HT-29 (cell line): Measurements from ENCODE around the gene RILP. TPM values are rescaled to one million over a fixed set of nuclear protein-coding genes. Genes with fewer than 3 reads are reported as not detected.

ENCODE experiments used
- DNase-seq: peaks from one replicate; pipeline ENCODE4 v3.0.0-alpha.2; 2015; ENCODE audit warnings: low spot score
- total RNA-seq: library from RNA; depleted of rRNA; stranded (reverse); fragments of >200 nt; shearing (Covaris generic); gene quantifications from 2 replicates; pipeline ENCODE4 v1.2.3, GENCODE V29; 2014

RILP gene
- total RNA-seq, 1 experiment from 2014 or later = 13.3 TPM

DNA sequence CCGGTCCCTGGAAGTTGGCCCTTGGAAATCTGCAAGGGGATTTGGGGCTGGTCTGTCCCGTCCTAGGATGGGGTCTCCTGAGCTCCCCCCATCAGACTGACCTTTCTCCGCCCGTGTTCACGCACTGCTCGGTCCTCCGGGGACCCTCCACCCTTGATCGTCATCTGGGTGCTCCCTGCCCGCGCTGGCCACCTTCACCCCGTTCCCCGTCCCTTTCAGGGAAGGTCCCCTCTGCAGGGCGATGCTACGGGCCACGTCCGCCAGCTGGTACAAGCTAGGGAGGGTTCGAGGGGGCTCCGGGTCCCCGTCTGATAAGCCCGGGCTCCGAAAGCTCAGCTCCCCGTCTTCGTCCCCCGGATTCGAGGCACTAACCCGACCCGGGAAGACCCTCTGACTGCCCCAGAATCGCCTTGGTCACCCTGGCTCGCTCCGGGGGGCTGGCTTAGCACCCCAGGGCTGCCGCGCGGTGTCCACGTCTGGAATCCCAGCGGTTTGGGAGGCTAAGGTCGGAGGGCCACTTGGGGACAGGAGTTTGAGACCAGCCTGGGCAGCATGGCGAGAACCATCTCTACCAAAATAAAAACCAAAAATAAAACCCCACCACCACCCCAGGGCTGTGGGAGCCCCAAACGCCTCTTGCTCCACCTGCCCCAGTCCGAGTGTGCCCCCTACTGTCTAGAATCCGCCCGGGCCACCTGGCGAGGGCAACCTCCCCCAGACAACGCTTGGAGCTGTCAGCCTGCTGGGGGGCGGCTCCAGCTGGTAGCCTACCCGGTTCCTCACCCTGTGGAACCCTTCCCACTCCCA is 20.0 kb downstream of the RILP start:
- DNase-seq = peak; percentile 53

DNA sequence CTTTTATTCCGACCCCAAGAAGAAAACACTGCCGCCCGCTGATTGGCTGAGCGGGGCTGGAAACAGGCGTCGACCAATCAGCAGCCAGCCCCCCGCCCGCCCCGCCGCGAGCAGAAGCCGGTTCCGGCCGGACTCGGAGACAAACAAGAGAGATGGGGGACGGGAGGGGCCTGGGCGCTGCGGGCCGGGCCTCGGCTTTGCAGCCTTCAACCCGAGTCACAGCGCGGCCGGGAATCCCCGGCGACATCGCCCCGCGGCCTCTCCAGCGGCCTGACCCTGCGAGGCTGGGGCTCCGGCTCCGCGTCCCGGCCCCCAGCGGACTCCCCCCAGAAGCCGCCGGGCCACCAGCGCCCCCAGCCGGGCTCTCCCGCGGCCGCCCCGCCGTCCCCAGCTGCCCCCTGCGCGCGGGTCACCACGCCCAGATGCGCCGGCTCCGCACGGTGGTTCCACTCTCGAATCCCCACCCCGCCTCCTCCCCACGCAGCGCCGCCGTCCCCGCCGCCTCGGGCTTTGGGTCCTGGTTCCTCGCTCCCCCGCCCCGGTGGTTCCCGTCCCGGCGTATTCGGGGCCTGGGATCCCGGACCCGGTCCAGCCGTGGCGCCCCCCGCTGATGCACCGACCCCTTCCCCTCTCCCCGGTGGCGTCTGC is 20.7 kb downstream of the RILP start:
- DNase-seq = peak; percentile 85

DNA sequence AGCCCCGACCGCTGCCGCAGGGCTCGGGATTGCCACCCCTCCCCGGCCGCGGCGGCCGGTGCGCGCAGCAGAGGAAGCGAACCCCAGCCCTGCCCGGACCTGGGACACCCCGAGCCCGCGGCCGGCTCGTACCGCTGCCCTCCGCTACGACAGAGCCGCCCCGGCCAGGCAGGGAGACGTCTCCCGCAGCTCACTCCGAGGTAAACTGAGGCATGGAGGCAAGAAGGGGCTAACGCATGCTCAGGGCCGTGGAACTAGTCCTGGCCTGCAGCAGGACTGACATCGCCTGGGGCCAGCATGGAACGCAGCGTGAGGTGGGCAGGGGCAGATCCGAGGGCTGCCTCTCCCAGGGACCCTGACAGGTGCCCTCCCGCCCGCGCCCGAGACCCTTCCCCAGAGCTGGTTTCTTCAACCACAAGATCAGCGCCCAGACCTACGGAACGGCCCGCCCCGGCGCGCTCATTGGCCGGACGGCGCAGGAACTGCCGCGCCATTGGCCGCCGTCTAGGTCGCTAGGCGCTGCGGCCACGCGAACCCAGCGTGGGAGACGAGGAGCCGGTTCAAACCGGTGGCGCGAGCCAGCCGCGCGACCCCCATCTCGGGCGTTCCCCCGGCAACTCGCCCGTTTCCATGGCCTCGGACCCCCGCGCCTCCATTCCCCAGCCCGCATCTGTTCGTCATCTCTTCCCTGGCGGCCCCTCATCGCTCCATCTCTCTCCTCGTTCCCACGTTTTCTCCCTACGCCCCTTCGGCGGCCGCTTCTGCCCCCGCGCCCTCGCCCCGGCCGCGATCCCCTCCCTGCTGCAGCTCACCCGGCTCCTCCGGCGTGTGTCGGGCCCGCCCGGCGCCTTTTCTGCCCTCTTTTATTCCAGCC is 21.4 kb downstream of the RILP start, which contains the start of gene SLC43A2:
TSS of gene SLC43A2 (minus strand) at position 853 of the 874 bp plus-strand sequence. CDS start 960 bp downstream, outside the sequence.
- peak; percentile 77 for DNase-seq

DNA sequence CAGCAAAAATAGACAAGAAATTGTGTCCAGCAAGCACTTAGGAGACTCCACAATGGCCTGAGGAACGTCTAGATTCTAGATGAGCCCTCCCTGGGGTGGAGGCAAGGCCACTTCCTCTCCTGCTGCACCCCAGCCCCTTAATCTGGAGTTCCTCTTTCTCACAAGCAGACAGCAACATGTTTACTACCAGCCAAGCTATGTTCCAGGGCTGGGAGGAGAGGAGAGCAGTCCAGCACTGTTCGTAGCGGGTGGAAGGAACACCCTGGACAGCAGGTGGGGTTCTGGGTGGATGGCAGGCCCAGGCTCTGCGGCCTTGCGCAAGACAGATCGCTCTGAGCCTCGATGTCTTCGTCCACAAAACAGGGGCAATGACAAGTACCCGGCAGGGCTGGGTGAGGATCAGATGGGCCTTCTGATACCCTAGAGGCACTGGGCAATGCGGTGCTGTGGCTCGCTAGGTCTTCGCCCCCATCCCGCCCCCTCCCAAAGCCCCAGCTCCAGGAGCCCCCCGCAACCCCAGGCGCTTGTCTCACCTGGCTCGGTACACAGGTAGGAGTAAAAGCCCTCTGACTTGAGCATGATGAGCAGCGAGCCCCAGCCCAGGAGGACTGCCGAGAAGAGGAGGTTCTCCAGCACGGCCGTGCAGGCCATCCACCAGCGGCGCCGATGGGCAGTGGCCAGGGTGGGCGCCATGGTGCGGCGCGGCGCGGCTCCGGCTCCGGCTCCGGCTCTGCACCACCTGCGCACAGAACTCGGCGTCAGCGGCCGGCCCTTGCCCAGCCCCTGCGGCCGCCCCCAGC is 22.3 kb downstream of the RILP start:
- no peak for DNase-seq

DNA sequence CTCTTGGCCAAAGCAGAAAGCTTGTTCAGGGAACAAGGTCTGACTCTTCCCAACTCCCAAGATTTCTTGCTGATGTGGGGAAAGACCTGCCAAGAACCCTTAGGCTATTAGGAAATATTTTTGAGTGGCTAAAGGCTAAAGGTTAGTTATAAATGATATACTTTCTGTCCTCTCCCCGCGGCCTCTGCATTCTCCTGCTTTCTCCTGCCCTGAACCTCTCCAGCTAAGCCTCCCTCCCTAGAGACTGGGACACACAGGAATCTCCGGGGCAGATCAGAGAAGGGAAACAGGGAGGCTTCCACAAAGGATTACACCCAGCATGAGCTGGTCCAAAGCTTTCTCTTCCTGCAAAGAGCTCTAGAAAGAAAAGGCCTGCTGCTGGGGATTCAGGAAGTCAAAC is 23.3 kb downstream of the RILP start:
- no peak for DNase-seq

DNA sequence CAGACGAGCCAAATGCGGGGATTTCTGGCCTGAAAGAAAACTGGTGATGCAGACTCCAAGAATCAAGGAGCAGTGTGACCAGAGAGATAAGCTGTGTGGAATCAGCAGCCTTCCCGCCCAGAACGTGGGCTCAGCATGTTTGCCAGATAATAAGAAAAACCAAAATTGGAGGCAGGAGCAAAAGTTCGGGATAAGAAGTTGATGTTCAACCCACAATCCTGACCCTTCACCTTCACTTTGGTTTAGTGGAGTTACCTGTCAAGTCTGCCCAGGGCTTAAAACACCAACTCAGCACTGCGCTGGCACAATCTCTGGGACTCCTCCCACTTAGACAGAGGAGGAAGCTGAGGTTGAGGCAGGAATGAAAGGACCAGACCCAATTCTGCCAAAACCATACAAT is 24.1 kb downstream of the RILP start:
- DNase-seq = no peak

DNA sequence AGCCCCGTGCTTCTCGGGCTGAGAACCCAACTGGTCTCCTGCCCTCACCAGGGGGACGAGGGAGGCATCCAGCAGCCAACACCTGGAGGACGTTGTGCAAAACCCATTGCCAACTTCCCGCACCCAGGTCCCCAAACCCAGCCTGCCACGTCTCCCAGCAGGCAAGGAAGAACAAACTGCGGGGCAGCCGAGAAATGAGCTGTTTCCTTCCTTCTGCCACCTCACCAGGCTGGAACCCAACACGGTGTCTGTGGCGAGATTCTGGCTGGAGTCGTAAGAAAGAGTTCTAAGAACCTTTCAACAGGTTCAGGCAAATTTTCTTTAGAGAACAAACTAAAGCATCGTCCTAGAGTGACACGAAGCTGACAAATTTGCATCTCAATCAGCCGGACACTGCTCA is 24.6 kb downstream of the RILP start:
- DNase-seq = no peak

DNA sequence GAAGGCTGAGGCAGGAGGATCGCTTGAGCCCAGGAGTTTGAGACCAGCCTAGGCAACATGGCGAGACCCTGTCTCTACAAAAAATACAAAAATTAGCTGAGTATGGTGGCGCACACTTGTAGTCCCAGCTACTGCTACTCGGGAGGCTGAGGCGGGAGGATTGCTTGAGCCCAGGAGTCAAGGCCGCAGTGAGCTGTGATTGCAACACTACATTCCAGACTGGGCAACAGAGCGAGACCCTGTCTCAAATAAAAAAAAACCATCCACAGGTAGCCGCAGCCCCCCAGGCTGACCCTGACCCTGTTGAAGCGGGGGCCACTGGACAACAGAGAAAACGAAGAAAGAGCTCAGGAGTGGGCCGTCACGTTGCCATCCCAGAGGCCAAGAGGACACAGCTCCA is 25.0 kb downstream of the RILP start:
- no peak for DNase-seq

DNA sequence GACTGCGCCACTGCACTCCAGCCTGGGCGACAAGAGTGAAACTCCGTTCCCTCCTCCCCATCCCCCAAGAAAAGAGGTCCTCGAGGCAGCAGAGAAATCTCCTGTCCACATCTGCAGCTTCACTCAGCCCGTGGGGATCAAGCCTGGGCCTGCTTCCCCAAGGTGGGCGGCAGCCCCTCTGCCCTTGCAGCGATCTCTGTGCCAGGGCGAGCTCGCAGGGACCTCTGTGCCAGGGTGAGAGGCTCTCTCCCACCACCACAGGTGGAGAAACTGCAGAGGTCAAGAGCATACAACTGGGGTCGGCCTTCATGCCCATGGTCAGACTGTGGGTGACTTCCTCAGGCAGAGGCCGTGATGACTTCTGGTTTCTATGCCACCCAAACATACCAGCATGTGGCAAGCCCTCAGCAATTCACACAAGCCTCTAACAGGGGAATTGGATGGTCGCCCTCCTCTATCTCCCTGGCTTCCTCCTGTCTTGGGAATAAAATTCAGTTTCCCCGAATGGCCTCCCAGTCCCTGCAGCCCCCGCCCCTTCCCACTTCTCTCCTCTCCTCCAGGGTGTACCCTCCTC is 26.5 kb downstream of the RILP start:
- DNase-seq = no peak

DNA sequence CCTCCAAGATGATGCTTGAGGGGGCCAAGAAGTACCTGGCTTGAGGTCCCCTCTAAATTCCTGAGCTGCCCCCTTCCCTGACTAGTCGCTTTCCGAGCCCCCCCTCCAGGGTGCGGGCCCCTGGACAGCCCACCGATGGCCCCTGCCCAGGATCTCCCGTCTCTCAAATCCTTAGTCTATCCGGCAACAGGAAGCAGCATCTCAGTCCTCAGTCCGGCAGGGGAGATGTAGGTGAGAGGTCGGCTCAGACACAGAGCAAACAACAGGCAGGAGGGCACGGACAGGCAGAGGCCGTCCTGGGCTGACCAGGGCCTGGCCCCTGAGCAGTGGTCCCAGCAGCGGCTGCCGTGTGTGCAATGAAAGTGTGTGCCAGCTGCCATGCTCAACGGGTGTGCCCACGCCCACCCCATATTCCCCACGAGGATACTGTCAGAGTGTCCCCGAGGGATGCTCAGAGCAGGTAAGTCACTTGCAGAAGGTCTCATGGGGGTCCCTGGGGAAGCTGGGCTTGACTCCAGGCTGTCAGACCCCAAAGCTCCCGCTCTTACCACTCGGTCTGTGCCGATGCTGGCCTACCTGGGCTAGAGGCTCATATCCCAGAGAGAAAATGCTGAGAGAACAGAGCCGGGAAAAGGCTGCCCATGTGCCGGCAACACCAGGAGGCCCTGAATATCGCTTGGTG is 28.3 kb downstream of the RILP start:
- DNase-seq = no peak

DNA sequence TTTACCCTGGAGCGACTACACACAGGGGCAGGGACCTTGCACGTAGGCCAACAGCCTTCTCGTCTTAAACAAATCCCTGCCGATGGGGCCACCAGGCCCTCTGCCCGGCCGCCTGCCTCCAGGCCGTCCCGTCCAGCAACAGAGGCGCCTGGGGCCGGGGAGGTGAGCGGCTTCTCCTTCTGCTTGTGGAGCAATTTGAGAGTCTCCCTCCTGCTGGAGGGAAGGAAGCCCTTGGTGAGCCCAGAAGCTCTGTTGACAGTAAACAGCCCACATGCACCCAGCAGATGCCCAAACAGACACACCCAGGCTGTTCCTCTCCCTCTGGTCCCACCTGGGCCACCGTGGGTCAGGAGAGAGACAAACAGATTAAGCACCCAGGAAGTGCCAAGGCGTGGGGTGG is 29.2 kb downstream of the RILP start:
- DNase-seq = no peak

DNA sequence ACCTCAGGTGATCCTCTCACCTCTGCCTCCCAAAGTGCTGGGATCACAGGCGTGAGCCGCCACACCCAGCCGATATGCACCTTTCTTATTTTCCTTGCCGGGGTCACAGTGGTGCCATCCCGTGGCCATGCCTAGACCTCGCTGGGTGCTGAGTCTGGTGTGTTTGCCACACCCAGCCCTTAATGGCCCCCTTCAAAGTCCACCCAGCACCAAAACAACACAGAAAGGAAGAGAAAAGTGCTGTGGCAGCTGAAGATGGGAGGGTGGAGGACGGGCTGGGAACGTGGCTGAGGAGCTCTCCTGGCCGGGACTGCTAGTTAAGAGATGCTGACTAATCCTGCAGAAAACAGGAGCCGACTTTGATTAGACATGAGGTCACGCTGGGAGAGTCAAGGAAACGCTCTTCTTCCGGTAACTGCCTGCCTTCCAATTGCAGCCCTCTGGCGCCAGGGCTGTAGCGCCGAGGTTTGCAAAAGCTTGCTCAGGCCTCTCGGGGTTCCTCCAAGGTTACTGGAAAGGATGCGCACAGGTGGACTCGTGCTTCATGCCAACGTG is 32.0 kb downstream of the RILP start:
- peak; percentile 72 for DNase-seq

DNA sequence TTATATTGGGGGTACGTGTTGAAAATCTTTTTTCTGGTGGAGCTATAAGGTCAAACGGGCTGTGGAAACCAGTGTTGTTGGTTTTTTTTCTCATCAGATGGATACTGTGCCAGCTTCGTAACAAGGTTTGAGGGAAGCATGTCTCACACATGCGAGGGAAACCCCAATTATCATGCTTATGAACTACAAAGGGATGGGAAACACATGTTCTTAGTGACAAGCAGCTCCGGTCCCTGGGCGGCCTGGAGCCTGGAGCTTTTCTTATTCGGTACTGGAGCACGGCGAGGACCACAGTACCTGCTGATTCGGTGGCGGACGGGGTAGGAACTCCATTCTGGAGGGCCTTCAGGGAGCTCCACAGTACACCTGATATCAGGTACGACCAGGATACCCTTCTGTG is 33.6 kb downstream of the RILP start:
- DNase-seq = no peak

DNA sequence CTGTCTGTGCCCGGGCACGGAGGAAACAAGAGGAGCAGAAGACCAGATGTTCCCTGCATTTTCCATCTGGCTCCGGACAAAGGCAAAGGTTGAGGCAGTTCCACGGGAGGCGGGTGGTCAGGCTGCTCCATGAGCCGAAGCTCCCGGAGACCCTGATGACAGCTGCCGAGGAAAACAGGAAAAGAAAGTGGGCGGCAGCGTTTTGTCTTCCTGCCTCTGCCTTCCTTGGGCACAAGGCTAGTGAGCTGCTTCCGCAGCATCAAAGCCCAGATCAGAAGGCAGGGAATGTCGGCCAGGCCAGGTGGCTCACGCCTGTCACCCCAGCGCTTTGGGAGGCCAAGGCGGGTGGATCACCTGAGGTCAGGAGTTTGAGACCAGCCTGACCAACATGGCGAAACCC is 37.3 kb downstream of the RILP start:
- DNase-seq = no peak

DNA sequence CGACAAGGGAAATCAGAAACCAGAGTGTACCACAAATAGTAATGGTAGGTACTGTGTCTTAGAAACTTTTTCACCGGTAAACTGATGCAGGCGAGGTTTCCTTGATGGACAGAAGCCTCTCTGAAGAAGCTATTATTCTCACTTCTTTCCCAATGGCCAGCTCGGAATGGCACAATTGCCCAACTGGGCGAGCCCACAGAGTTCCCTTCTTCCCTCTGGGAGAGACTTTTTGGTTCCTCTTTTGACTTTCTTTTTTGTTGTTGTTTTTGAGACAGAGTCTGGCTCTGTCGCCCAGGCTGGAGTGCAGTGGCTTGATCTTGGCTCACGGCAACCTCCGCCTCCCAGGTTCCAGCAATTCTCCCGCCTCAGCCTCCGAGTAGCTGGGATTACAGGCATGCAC is 38.0 kb downstream of the RILP start:
- DNase-seq = no peak

DNA sequence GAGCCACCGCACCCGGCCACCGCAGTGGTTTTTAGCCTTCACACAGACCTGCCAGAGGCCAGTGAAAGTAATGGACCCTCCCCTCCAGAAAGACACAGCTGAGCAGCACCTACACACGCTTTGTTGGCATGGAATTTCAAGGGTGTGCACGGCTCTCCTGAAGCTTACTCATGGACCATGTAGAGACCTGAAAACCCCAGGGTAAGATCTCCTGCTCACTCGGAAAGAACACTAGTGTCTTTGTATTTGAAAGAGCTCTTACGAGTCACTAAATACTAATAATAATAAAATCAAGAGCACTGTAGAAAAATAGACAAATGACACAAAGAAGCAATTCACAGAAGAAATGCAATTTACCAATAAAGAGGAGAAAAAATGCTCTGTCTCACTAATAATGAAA is 41.0 kb downstream of the RILP start:
- no peak for DNase-seq

DNA sequence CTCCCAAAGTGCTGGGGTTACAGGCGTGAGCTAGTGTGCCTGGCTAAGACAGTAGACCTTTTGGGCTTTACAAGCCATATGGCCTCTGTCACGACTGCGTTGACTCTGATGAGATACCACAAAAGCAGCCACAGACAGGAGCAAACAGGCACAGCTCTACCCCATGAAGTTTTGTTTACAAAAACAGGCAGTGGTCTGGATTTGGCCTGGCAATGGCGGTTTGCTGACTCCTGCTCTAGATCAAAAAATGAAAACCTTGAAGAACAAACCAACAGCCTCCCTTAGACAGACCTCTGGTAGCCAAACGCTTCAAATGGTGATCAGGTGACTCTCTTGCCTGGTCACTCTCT is 41.7 kb downstream of the RILP start:
- no peak for DNase-seq

DNA sequence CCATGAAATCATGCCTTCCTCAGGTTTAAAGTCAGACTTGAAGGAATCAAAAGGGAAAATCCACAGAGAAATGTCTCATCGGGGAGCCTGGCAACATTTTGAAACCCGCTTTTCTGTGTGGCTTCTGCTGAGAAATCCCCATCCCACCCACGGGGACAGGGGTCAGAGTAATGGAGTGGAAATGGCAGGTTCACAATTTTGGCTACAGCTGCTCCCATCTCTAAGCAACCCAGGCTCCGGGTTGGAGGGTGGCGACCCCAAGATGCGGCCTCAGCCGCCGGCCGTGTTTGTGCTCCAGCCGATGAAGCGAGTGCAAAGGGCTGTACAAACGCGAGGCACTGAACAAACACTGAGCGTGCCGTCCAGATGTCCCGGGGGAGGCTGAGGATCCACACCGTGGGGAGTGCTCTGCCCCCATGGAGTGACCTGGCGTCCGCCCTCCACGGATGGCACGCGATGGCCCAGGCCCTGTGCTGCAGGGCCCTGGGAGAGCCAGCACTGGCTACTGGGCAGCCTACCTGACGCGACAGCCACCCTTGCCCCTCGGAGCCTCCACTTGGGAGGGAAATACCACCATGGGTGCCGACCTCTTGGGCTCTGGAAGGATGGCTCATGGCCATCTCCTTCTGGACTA is 43.2 kb downstream of the RILP start:
- DNase-seq = no peak

DNA sequence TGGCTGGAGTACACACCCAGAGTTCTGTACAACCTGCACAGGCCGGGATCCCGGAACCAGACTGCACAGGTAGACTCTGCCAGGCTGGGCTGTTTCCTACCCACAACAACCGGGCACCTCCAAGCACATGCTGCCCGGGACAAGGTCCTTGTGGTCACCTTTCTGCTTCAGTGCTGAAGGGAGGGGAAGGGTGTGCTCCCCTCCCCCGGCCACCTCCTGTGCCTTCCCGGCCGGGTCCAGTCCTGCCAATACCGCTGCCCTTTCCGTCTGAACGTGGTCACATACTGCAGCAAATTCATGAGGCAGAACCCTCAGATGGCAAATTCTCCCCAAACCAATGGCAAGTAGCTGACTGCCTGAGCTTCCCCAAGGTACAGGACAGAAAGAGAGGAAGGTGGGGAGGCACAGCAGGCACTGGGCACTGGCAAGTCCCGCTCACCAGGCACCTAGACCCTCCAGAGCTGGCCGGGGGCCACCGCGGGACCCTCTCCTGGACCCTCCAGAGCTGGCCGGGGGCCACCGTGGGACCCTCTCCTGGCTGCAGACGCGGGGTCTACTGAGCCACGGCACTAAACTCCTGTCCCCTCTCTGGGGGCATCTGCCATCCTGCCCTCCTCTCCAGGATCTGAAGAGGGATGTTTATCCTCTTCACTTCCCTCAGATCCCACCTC is 43.9 kb downstream of the RILP start:
- no peak for DNase-seq
